Heart left ventricle (tissue), 16 donors: ENCODE results near the gene APOB. TPM values are rescaled to one million over a fixed set of nuclear protein-coding genes. Genes with fewer than 3 reads are reported as not detected.
A peak's percentile ranks its signal among the peaks of the same experiment; 100 is the strongest.
"Not testable (repeated sequence)": the region's sequence is repeated elsewhere in the genome, so short reads cannot be mapped to it uniquely, and the experiment has no call there.

ENCODE experiments used
- ATAC-seq, 4 donors: fragments of 200-7000 bp; cut with Tn5 transposase; one replicate each; pipeline ENCODE4 v1.9.1; 2020 to 2022; ENCODE audit warnings: moderate library complexity in 4 of 4, mild to moderate bottlenecking in 3 of 4, moderate number of reproducible peaks in 1 of 4
- DNase-seq, 5 donors: peaks; one replicate each; pipeline ENCODE4 v3.0.0-alpha.2; 2020
- H3K27ac ChIP-seq, 12 donors: fragments of 200-600 bp; sonication (generic) in 4 of 12; one replicate each; pipeline versions ENCODE4 v1.5.0 to v1.8.0; 2016 to 2022; ENCODE audit warnings: mild to moderate bottlenecking in 2 of 12
- H3K27me3 ChIP-seq, 9 donors: fragments of 200-600 bp; sonication (generic) in 2 of 9; one replicate each; pipeline versions ENCODE4 v1.5.1 to v1.8.0; 2016 to 2022; ENCODE audit warnings: mild to moderate bottlenecking in 3 of 9
- H3K36me3 ChIP-seq, 9 donors: fragments of 200-600 bp; sonication (generic) in 2 of 9; one replicate each; pipeline versions ENCODE4 v1.5.0 to v1.8.0; 2018 to 2022; ENCODE audit warnings: mild to moderate bottlenecking in 2 of 9
- H3K4me1 ChIP-seq, 12 donors: fragments of 200-600 bp; sonication (generic) in 4 of 12; one replicate each; pipeline versions ENCODE4 v1.5.0 to v1.8.0; 2016 to 2022; ENCODE audit warnings: mild to moderate bottlenecking in 3 of 12
- H3K4me3 ChIP-seq, 12 donors: fragments of 200-600 bp; sonication (generic) in 4 of 12; one replicate each; pipeline versions ENCODE4 v1.5.0 to v1.8.0; 2017 to 2022; ENCODE audit warnings: mild to moderate bottlenecking in 9 of 12, moderate library complexity in 4 of 12
- H3K9me3 ChIP-seq, 12 donors: fragments of 200-600 bp; sonication (generic) in 4 of 12; one replicate each; pipeline versions ENCODE4 v1.5.0 to v1.8.0; 2016 to 2022; ENCODE audit warnings: mild to moderate bottlenecking in 1 of 12
- POLR2A ChIP-seq, 2 donors: fragments of 450-650 bp; IDR thresholded peaks; one replicate each; pipeline ENCODE4 v1.6.1; 2017; ENCODE audit warnings: antibody characterized with exemption in 2 of 2, mild to moderate bottlenecking in 2 of 2, moderate library complexity in 2 of 2
- WGBS, 4 donors: extraction: QIAGEN DNeasy Blood & Tissue Kit in 2 of 4; methylation state at CpG; one replicate each; pipeline versions ENCODE4 v1.1.5 to v1.1.7; 2013 to 2018; 5-methylcytosine and 5-hydroxymethylcytosine counted together
- intact Hi-C, 10 donors: fragments of 100-400 bp; cut with DNase I; formaldehyde crosslinking; loops; one replicate each; pipeline versions ENCODE4 v1.11.1 to v1.14.2; 2022
- polyA plus RNA-seq, 2 donors: library from polyadenylated mRNA; stranded (reverse); fragments of 200-250 nt; gene quantifications; one replicate each; pipeline ENCODE4 v1.2.3, GENCODE V29; 2013
- total RNA-seq, 9 donors: library from RNA; depleted of rRNA in 2 of 9; stranded (reverse); fragments of >200 nt in 2 of 9; fragmentation: NEBNext Ultra II Directional in 3 of 9; extraction: Animal tissue kit (Norgen Biotek cat#: 25700) in 3 of 9; gene quantifications; one replicate each; pipeline versions ENCODE4 v1.1.0 to v1.2.4, GENCODE V29; 2016 to 2023
- TF ChIP-seq, protein P1 (sequence below), 12 donors: fragments of 200-600 bp; sonication (generic) in 4 of 12; IDR thresholded peaks; one replicate each; pipeline versions ENCODE4 v1.5.0 to v1.8.0; 2018 to 2022; ENCODE audit warnings: antibody characterized with exemption in 12 of 12, mild to moderate bottlenecking in 5 of 12
- donor health status: ischemic (EF 13 %, LVEDD 7.1; RV severe dilation, severe dysfunction).
- donor health status: healthy with polysubstance abuse.
- donor health status: DM: no; HTN: yes; CAD: no.
- donor health status: DM: no; HTN: no; CAD: no.
- donor health status: ischemic (EF 25% LVEDD 6.9; RV normal size, moderate dysfunction).
- donor health status: ischemic (EF 25% LVEDD 5.7; RV mildly dilated, moderate dysfunction).
- donor health status: healthy.
- donor health status: DM: yes; HTN: yes; CAD: no.
- donor health status: ischemic (EF 35%, LVEDD 5.7; RV mildly dilated, moderate dysfunction).
- donor health status: nonischemic (EF 11% LVEDD 7.7; RV severe dilation, severe dysfunction).
- donor health status: DM: yes; HTN: yes; CAD: no.
- donor health status: PGD.
- donor health status: ischemic (EF 29% LVEDD 5.4; RV normal size, mild dysfunction).
- donor health status: nonischemic (EF 23%, LVEDD 6.1; RV moderate dilation, normal function).

Gene APOB
- total and polyA plus RNA-seq, 11 donors: 0.72 to 55.6 (median 11.3) TPM

DNA sequence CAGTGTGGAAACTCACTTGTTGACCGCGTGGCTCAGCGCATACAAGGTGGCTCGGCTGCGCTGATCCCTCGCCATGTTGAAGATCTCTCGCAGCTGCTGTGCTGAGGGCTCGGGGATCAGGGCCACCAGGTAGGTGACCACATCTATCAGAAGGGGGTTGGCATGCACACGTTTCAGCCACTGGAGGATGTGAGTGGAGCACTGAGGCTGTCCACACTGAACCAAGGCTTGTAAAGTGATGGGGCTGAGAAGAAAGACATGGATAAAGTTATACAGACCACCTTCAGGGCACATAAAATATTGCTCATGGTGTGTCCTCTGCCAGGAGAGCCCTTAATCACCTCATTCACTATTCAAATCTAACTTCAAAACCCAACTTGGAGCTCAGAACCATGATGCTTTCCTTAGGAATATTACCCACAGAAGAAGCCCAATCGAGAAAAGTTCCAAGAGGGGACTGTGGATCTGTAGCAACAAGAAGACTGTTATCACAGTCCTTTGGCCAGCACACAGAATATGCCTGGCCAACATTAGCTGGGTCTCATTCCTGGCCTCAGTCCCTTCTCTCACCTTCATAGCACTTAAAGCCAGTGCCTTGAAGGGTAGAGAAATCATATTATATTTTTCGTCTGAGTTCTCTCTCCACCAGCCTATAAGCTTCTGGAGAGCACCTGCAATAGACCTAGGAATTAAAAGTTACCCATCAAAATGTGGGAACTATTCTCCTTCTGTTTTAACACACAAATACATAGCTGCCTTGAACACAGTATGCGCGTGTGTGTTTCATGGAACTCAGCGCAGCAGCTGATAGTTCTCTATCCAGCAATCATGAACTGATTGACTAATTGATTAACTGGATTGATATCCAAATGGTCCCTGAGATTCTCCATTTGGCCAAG is 11.3 kb downstream of the APOB start:
- DNase-seq: no peak
- whole genome bisulfite sequencing, 4 donors: 78 to 89% (median 84%) methylated on average over 14 of the region's 14 CpGs

GRCh38 chr2:21030983-21031968 is 12.6 kb downstream of the APOB start:
- no peaks in the 10 kb centered on the region for H3K4me1 ChIP-seq
- no peaks in the 10 kb centered on the region for H3K9me3 ChIP-seq
- peaks cover 0 to 10% (median 0%) of the 10 kb centered on the region in 9 donors for H3K36me3 ChIP-seq
- H3K4me3 ChIP-seq: no peak overlapping the region
- no peaks in the 10 kb centered on the region for H3K27me3 ChIP-seq
- DNase-seq (no peak), ATAC-seq (no peak)
- H3K27ac ChIP-seq: no peak overlapping the region
- intact Hi-C loops: no loop called here
- 75 to 81% (median 76%) methylated on average over 4 of the region's 4 CpGs for WGBS, 4 donors
- TF ChIP-seq, protein P1, sequence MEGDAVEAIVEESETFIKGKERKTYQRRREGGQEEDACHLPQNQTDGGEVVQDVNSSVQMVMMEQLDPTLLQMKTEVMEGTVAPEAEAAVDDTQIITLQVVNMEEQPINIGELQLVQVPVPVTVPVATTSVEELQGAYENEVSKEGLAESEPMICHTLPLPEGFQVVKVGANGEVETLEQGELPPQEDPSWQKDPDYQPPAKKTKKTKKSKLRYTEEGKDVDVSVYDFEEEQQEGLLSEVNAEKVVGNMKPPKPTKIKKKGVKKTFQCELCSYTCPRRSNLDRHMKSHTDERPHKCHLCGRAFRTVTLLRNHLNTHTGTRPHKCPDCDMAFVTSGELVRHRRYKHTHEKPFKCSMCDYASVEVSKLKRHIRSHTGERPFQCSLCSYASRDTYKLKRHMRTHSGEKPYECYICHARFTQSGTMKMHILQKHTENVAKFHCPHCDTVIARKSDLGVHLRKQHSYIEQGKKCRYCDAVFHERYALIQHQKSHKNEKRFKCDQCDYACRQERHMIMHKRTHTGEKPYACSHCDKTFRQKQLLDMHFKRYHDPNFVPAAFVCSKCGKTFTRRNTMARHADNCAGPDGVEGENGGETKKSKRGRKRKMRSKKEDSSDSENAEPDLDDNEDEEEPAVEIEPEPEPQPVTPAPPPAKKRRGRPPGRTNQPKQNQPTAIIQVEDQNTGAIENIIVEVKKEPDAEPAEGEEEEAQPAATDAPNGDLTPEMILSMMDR (IDR thresholded peaks at IDR 0.05): no peak
- no peak for TF ChIP-seq POLR2A (IDR thresholded peaks at IDR 0.05)

More for the DNA sequence above, 11.3 kb downstream of the APOB start:
- Histone ChIP-seq H3K4me3 (no peak overlapping the region), H3K9me3 (no peaks in the 10 kb centered on the region), H3K27ac (no peak overlapping the region), H3K36me3 (peaks cover 0 to 6% (median 0%) of the 10 kb centered on the region in 9 donors), H3K27me3 (no peaks in the 10 kb centered on the region), H3K4me1 (peaks cover 0 to under 1% (median 0%) of the 10 kb centered on the region in 12 donors)
- intact Hi-C loops: no loop called here
- TF ChIP-seq, protein P1 (IDR thresholded peaks at IDR 0.05): no peak
- no peak for TF ChIP-seq POLR2A (IDR thresholded peaks at IDR 0.05)
- peak in 2 of 4 donors; percentile 23 to 33 for ATAC-seq

GRCh38 chr2:21029519-21029918 is 14.4 kb downstream of the APOB start:
- no peak for TF ChIP-seq POLR2A (IDR thresholded peaks at IDR 0.05)
- TF ChIP-seq, protein P1 (IDR thresholded peaks at IDR 0.05): no peak
- no peak for DNase-seq
- intact Hi-C loops: no loop called here

GRCh38 chr2:21028951-21029350 is 14.9 kb downstream of the APOB start:
- H3K4me3 ChIP-seq, H3K9me3 ChIP-seq, H3K4me1 ChIP-seq, intact Hi-C loops, H3K27ac ChIP-seq, H3K36me3 ChIP-seq, DNase-seq, H3K27me3 ChIP-seq, ATAC-seq: not testable (repeated sequence)
- 85 to 94% (median 89%) methylated on average over 5 of the region's 5 CpGs for WGBS, 4 donors

More at GRCh38 chr2:21029519-21029918, 14.4 kb downstream of the APOB start:
- H3K36me3 ChIP-seq: peaks cover 0 to 4% (median 0%) of the 10 kb centered on the region in 9 donors
- no peaks in the 10 kb centered on the region for H3K9me3 ChIP-seq
- no peak overlapping the region for H3K4me3 ChIP-seq
- H3K4me1 ChIP-seq: no peaks in the 10 kb centered on the region
- no peaks in the 10 kb centered on the region for H3K27me3 ChIP-seq
- H3K27ac ChIP-seq: no peak overlapping the region
- 69 to 93% (median 90%) methylated on average over 2 of the region's 2 CpGs for WGBS, 4 donors
- no peak for ATAC-seq
